Neural crest cell (in vitro differentiated cells): ENCODE measurements around the gene SLIT2. TPM values are rescaled to one million over a fixed set of nuclear protein-coding genes. Genes with fewer than 3 reads are reported as not detected.

Source experiments
- DNase-seq: peaks from one replicate; pipeline ENCODE4 v3.0.0; 2021; ENCODE audit warnings: low read depth, mixed read lengths, low spot score
- H3K27ac Mint-ChIP-seq: one replicate; pipeline ENCODE4 v1.8.0; 2021; ENCODE audit warnings: mild to moderate bottlenecking, mixed read lengths; ENCODE audit not compliant: unreplicated experiment
- H3K27me3 Mint-ChIP-seq: 2 replicates; pipeline ENCODE4 v1.8.0; 2021; ENCODE audit warnings: low read depth, mild to moderate bottlenecking, mixed read lengths
- H3K36me3 Mint-ChIP-seq: 2 replicates; pipeline ENCODE4 v1.8.0; 2021; ENCODE audit warnings: low read depth, mild to moderate bottlenecking, mixed read lengths
- H3K4me1 Mint-ChIP-seq: 2 replicates; pipeline ENCODE4 v1.8.0; 2021; ENCODE audit warnings: mixed read lengths
- H3K4me3 Mint-ChIP-seq: one replicate; pipeline ENCODE4 v1.8.0; 2021; ENCODE audit warnings: mild to moderate bottlenecking, mixed read lengths
- H3K9me3 Mint-ChIP-seq: 2 replicates; pipeline ENCODE4 v1.8.0; 2021; ENCODE audit warnings: mixed read lengths
- CTCF ChIP-seq: fragments of 200-600 bp; sonication (generic); conservative IDR thresholded peaks from 2 replicates; pipeline ENCODE4 v1.5.0; 2021; ENCODE audit warnings: antibody characterized with exemption, mild to moderate bottlenecking
- total RNA-seq: library from RNA; stranded (reverse); gene quantifications from 2 replicates; pipeline ENCODE4 v1.2.1, GENCODE V29; 2021

The SLIT2 gene
- total RNA-seq, 1 donor from 2014 or later, result 22.1 TPM

GRCh38 chr4:20256381-20256881 lies 4.7 kb downstream of the SLIT2 start:
- H3K27ac Mint-ChIP-seq, result no peak overlapping the region
- TF ChIP-seq CTCF, result no peak
- peaks cover 30% of the 10 kb centered on the region for H3K4me1 Mint-ChIP-seq
- peak overlapping the region; percentile 50 for H3K4me3 Mint-ChIP-seq
- H3K9me3 Mint-ChIP-seq, result no peaks in the 10 kb centered on the region
- peaks cover 2% of the 10 kb centered on the region for H3K36me3 Mint-ChIP-seq
- H3K27me3 Mint-ChIP-seq, result peaks cover 49% of the 10 kb centered on the region
- DNase-seq, result no peak

GRCh38 chr4:20259707-20260106 lies 8.0 kb downstream of the SLIT2 start:
- H3K4me3 Mint-ChIP-seq, result no peak overlapping the region
- H3K27ac Mint-ChIP-seq, result no peak overlapping the region
- H3K27me3 Mint-ChIP-seq, result peaks cover 26% of the 10 kb centered on the region
- peaks cover 5% of the 10 kb centered on the region for H3K36me3 Mint-ChIP-seq
- peaks cover 15% of the 10 kb centered on the region for H3K4me1 Mint-ChIP-seq
- DNase-seq, result no peak
- H3K9me3 Mint-ChIP-seq, result no peaks in the 10 kb centered on the region
- TF ChIP-seq CTCF, result no peak

- H3K4me3 Mint-ChIP-seq, result no peak overlapping the region
Observed at GRCh38 chr4:20260821-20261220, 9.1 kb downstream of the SLIT2 start.

GRCh38 chr4:20262221-20262620 lies 10.5 kb downstream of the SLIT2 start:
- H3K4me3 Mint-ChIP-seq, result no peak overlapping the region
- H3K27me3 Mint-ChIP-seq, result peaks cover 4% of the 10 kb centered on the region
- no peak for DNase-seq
- H3K36me3 Mint-ChIP-seq, result peaks cover 5% of the 10 kb centered on the region
- TF ChIP-seq CTCF, result no peak
- H3K4me1 Mint-ChIP-seq, result no peaks in the 10 kb centered on the region
- no peak overlapping the region for H3K27ac Mint-ChIP-seq
- no peaks in the 10 kb centered on the region for H3K9me3 Mint-ChIP-seq

More at GRCh38 chr4:20260821-20261220, 9.1 kb downstream of the SLIT2 start:
- DNase-seq, result no peak
- H3K4me1 Mint-ChIP-seq, result peaks cover 6% of the 10 kb centered on the region
- TF ChIP-seq CTCF, result no peak
- H3K27me3 Mint-ChIP-seq, result peaks cover 15% of the 10 kb centered on the region
- H3K36me3 Mint-ChIP-seq, result peaks cover 5% of the 10 kb centered on the region
- H3K9me3 Mint-ChIP-seq, result no peaks in the 10 kb centered on the region
- no peak overlapping the region for H3K27ac Mint-ChIP-seq

GRCh38 chr4:20264688-20265087 lies 13.0 kb downstream of the SLIT2 start:
- H3K4me1 Mint-ChIP-seq, result peaks cover 4% of the 10 kb centered on the region
- H3K9me3 Mint-ChIP-seq, result no peaks in the 10 kb centered on the region
- H3K36me3 Mint-ChIP-seq, result peaks cover 3% of the 10 kb centered on the region
- no peaks in the 10 kb centered on the region for H3K27me3 Mint-ChIP-seq
- H3K27ac Mint-ChIP-seq, result no peak overlapping the region
- DNase-seq, result no peak
- TF ChIP-seq CTCF, result no peak
- no peak overlapping the region for H3K4me3 Mint-ChIP-seq
